HepG2 (cell line): ENCODE results near the gene MBLAC1. TPM values are rescaled to one million over a fixed set of nuclear protein-coding genes. Genes with fewer than 3 reads are reported as not detected.

ENCODE experiments used
- GABPA ChIP-seq, 2 experiments: IDR thresholded peaks; 2 replicates each; pipeline ENCODE4 v1.6.1; 2011 to 2016; ENCODE audit warnings: low read depth in 2 of 2, low read length in 1 of 2, missing biosample characterization in 1 of 2, missing genetic modification characterization in 1 of 2
- KLF13 ChIP-seq: sonication (generic); formaldehyde crosslinking; IDR thresholded peaks from 2 replicates; pipeline ENCODE4 v1.4.0; 2020; ENCODE audit warnings: mild to moderate bottlenecking, missing genetic modification reagents
- RBFOX2 ChIP-seq: fragments of 200-400 bp; formaldehyde crosslinking; IDR thresholded peaks from 2 replicates; pipeline ENCODE4 v1.6.1; 2017; ENCODE audit warnings: low read depth, mild to moderate bottlenecking, low read length
- RFXANK ChIP-seq: IDR thresholded peaks from 2 replicates; pipeline ENCODE4 v1.6.1; 2016
- SP1 ChIP-seq, 2 experiments: fragments of 450-650 bp in 1 of 2; sonication (generic) in 1 of 2; formaldehyde crosslinking in 1 of 2; IDR thresholded peaks; 2 replicates each; pipeline versions ENCODE4 v1.4.0 to v1.6.1; 2016 to 2020; ENCODE audit warnings: missing genetic modification reagents in 1 of 2
- TAF1 ChIP-seq: sonication (generic); formaldehyde crosslinking; IDR thresholded peaks from 2 replicates; pipeline ENCODE4 v1.4.0; 2020; ENCODE audit warnings: missing genetic modification reagents
- TGIF2 ChIP-seq: IDR thresholded peaks from 2 replicates; pipeline ENCODE4 v1.6.1; 2016; ENCODE audit warnings: control low read depth, missing compliant biosample characterization
- ZBTB1 ChIP-seq: sonication (generic); formaldehyde crosslinking; IDR thresholded peaks from 2 replicates; pipeline ENCODE4 v1.4.0; 2020; ENCODE audit warnings: missing genetic modification reagents, borderline replicate concordance
- ZNF235 ChIP-seq: sonication (generic); formaldehyde crosslinking; IDR thresholded peaks from 2 replicates; pipeline ENCODE4 v1.8.1; 2023; ENCODE audit warnings: mild to moderate bottlenecking, missing genetic modification reagents, borderline replicate concordance
- ZNF263 ChIP-seq: sonication (generic); formaldehyde crosslinking; IDR thresholded peaks from 2 replicates; pipeline ENCODE4 v1.4.0; 2020; ENCODE audit warnings: missing genetic modification reagents
- ZNF337 ChIP-seq: sonication (generic); formaldehyde crosslinking; IDR thresholded peaks from 2 replicates; pipeline ENCODE4 v1.5.1; 2020; ENCODE audit warnings: missing genetic modification reagents, low read depth, mild to moderate bottlenecking, borderline replicate concordance
- ZNF33B ChIP-seq: sonication (generic); formaldehyde crosslinking; IDR thresholded peaks from 2 replicates; pipeline ENCODE4 v1.5.1; 2020; ENCODE audit warnings: mild to moderate bottlenecking, missing genetic modification reagents
- ZNF430 ChIP-seq: sonication (generic); formaldehyde crosslinking; IDR thresholded peaks from 2 replicates; pipeline ENCODE4 v1.9.0; 2021; ENCODE audit warnings: mild to moderate bottlenecking, missing genetic modification reagents
- ZNF546 ChIP-seq: sonication (generic); formaldehyde crosslinking; conservative IDR thresholded peaks from 2 replicates; pipeline ENCODE4 v1.8.1; 2023; ENCODE audit warnings: mild to moderate bottlenecking, missing genetic modification reagents
- ZNF605 ChIP-seq: sonication (generic); formaldehyde crosslinking; IDR thresholded peaks from 2 replicates; pipeline ENCODE4 v1.8.0; 2022; ENCODE audit warnings: mild to moderate bottlenecking, missing genetic modification reagents
- ZNF7 ChIP-seq: IDR thresholded peaks from 2 replicates; pipeline ENCODE4 v1.6.1; 2016; ENCODE audit warnings: missing biosample characterization, missing genetic modification reagents
- ZSCAN9 ChIP-seq: IDR thresholded peaks from 2 replicates; pipeline ENCODE4 v1.6.1; 2016; ENCODE audit warnings: borderline replicate concordance
- polyA plus RNA-seq, 8 experiments: library from polyadenylated mRNA; depleted of rRNA in 3 of 8; stranded (reverse) in 7 of 8; unstranded in 1 of 8; fragments of >200 nt; fragmentation: Illumina TruSeq in 4 of 8; extraction: Trizol in 4 of 8; gene quantifications; 2 replicates each; pipeline versions ENCODE4 v1.2.1 to v1.2.3, GENCODE V29; 2011 to 2016; ENCODE audit warnings: low read depth in 4 of 8, missing spikeins in 1 of 8, mixed read lengths in 1 of 8; ENCODE audit not compliant: insufficient read depth in 1 of 8
- total RNA-seq, 5 experiments: library from RNA; depleted of rRNA; stranded (reverse); fragments of >200 nt; fragmentation: Illumina TruSeq; extraction: Trizol; gene quantifications; 2 replicates each; pipeline ENCODE4 v1.2.3, GENCODE V29; 2016; ENCODE audit warnings: low read depth in 1 of 5
- TF ChIP-seq, protein P1 (sequence below): sonication (generic); formaldehyde crosslinking; IDR thresholded peaks from 2 replicates; pipeline ENCODE4 v1.9.0; 2021; ENCODE audit warnings: missing genetic modification reagents, borderline replicate concordance
- TF ChIP-seq, protein P2 (sequence below): sonication (generic); formaldehyde crosslinking; IDR thresholded peaks from 2 replicates; pipeline ENCODE4 v1.4.0; 2020; ENCODE audit warnings: missing genetic modification reagents
- TF ChIP-seq, protein P3 (sequence below): sonication (generic); formaldehyde crosslinking; IDR thresholded peaks from 2 replicates; pipeline ENCODE4 v1.4.0; 2020; ENCODE audit warnings: mild to moderate bottlenecking, missing genetic modification reagents

MBLAC1 gene
- total and polyA plus RNA-seq, 2 of the 13 experiments (the other 11 are each of a cell fraction or from before 2014, with no cell fraction given) = 0.79 to 2.1 TPM

DNA sequence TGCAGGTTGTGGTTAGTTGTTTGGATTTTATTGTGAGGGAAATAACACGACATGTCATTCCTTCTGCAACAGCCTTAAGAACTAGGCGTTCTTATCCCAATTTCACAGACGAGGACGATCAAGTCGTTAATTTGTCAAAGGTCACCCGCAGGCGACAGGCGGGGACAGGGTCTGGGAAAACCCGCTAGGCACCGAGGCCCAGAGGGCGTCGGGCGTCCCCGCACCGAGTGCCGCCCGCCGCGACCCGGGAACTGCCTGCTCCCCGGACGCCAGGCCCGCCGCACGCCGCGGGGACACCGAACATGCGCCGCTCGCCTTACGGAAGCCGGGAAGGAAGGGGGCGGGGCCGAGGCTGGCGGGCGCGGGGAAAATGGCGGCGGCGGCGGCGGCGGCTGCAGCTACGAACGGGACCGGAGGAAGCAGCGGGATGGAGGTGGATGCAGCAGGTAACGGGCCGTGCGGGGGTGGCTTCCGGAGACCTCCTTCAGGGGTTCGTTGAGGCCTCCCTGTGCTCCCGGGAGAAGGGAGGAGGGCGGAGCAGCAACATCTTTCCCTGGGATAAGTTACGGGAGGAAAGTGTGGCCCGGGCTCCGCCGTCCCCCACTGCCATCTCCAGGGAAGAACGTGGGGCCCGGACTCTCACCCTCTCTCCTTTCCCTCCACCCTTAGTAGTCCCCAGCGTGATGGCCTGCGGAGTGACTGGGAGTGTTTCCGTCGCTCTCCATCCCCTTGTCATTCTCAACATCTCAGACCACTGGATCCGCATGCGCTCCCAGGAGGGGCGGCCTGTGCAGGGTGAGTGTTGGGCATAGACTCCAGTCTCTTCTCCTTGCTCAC is 37.9 kb upstream of the MBLAC1 start, which contains the start of gene COPS6 (continued):
- TF ChIP-seq ZNF33B (CRISPR knock-in tag) (peak; percentile 99; the same call in 1 of the 2 replicates), SP1 (IDR thresholded peaks at IDR 0.05) (no peak), SP1 (CRISPR knock-in tag; IDR thresholded peaks at IDR 0.05) (peak; percentile 99), ZNF430 (peak; percentile 98), ZBTB1 (CRISPR knock-in tag) (peak; percentile 80; the same call in 1 of the 2 replicates), RBFOX2 (peak; percentile 98), TAF1 (CRISPR knock-in tag) (peak; percentile 89), ZNF235 (CRISPR knock-in tag) (peak; percentile 86; the same call in 1 of the 2 replicates), ZNF337 (CRISPR knock-in tag) (no peak), ZNF546 (CRISPR knock-in tag) (peak; percentile 98), TGIF2 (peak; percentile 67; the same call in 1 of the 2 replicates), ZNF263 (peak; percentile 58; the same call in 1 of the 2 replicates), KLF13 (CRISPR knock-in tag) (peak; percentile 24; the same call in 1 of the 2 replicates), RFXANK (0 out of 2 replicates have a peak, but pooled peaks have one; percentile 36), ZNF7 (no peak), ZSCAN9 (CRISPR knock-in tag) (0 out of 2 replicates have a peak, but pooled peaks have one; percentile 46), GABPA (IDR thresholded peaks at IDR 0.05; ENCODE audit: low read depth, low read length) (peak; percentile 44), GABPA (CRISPR knock-in tag; IDR thresholded peaks at IDR 0.05; ENCODE audit: low read depth) (no peak), ZNF605 (CRISPR knock-in tag) (peak; percentile 54; the same call in 1 of the 2 replicates)
- TF ChIP-seq, protein P1, sequence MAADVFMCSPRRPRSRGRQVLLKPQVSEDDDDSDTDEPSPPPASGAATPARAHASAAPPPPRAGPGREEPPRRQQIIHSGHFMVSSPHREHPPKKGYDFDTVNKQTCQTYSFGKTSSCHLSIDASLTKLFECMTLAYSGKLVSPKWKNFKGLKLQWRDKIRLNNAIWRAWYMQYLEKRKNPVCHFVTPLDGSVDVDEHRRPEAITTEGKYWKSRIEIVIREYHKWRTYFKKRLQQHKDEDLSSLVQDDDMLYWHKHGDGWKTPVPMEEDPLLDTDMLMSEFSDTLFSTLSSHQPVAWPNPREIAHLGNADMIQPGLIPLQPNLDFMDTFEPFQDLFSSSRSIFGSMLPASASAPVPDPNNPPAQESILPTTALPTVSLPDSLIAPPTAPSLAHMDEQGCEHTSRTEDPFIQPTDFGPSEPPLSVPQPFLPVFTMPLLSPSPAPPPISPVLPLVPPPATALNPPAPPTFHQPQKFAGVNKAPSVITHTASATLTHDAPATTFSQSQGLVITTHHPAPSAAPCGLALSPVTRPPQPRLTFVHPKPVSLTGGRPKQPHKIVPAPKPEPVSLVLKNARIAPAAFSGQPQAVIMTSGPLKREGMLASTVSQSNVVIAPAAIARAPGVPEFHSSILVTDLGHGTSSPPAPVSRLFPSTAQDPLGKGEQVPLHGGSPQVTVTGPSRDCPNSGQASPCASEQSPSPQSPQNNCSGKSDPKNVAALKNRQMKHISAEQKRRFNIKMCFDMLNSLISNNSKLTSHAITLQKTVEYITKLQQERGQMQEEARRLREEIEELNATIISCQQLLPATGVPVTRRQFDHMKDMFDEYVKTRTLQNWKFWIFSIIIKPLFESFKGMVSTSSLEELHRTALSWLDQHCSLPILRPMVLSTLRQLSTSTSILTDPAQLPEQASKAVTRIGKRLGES (CRISPR knock-in tag) = peak; percentile 34; the same call in 1 of the 2 replicates
- TF ChIP-seq, protein P2, sequence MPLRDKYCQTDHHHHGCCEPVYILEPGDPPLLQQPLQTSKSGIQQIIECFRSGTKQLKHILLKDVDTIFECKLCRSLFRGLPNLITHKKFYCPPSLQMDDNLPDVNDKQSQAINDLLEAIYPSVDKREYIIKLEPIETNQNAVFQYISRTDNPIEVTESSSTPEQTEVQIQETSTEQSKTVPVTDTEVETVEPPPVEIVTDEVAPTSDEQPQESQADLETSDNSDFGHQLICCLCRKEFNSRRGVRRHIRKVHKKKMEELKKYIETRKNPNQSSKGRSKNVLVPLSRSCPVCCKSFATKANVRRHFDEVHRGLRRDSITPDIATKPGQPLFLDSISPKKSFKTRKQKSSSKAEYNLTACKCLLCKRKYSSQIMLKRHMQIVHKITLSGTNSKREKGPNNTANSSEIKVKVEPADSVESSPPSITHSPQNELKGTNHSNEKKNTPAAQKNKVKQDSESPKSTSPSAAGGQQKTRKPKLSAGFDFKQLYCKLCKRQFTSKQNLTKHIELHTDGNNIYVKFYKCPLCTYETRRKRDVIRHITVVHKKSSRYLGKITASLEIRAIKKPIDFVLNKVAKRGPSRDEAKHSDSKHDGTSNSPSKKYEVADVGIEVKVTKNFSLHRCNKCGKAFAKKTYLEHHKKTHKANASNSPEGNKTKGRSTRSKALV (CRISPR knock-in tag) = no peak
- TF ChIP-seq, protein P3, sequence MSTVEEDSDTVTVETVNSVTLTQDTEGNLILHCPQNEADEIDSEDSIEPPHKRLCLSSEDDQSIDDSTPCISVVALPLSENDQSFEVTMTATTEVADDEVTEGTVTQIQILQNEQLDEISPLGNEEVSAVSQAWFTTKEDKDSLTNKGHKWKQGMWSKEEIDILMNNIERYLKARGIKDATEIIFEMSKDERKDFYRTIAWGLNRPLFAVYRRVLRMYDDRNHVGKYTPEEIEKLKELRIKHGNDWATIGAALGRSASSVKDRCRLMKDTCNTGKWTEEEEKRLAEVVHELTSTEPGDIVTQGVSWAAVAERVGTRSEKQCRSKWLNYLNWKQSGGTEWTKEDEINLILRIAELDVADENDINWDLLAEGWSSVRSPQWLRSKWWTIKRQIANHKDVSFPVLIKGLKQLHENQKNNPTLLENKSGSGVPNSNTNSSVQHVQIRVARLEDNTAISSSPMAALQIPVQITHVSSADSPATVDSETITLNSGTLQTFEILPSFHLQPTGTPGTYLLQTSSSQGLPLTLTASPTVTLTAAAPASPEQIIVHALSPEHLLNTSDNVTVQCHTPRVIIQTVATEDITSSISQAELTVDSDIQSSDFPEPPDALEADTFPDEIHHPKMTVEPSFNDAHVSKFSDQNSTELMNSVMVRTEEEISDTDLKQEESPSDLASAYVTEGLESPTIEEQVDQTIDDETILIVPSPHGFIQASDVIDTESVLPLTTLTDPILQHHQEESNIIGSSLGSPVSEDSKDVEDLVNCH (CRISPR knock-in tag) = 0 out of 2 replicates have a peak, but pooled peaks have one; percentile 73
